D721Med (cell line): Measurements from ENCODE around the gene KIAA1614.

ENCODE experiments used
- DNase-seq: peaks from one replicate; pipeline ENCODE4 v3.0.0; 2011; ENCODE audit warnings: low spot score; ENCODE audit not compliant: insufficient read length
- FAIRE-seq: peaks from 2 replicates; lab custom pipeline; 2011; peaks lifted over from hg19 to GRCh38; lab: Jason Lieb, UNC
- TF ChIP-seq, protein P1 (sequence below): IDR thresholded peaks from 2 replicates; pipeline ENCODE4 v1.5.1; 2012; ENCODE audit warnings: mild to moderate bottlenecking, control low read depth; ENCODE audit not compliant: insufficient read depth; ENCODE audit errors: missing control alignments

Gene KIAA1614

GRCh38 chr1:180945551-180945950 is 32.9 kb downstream of the KIAA1614 start:
- TF ChIP-seq, protein P1, sequence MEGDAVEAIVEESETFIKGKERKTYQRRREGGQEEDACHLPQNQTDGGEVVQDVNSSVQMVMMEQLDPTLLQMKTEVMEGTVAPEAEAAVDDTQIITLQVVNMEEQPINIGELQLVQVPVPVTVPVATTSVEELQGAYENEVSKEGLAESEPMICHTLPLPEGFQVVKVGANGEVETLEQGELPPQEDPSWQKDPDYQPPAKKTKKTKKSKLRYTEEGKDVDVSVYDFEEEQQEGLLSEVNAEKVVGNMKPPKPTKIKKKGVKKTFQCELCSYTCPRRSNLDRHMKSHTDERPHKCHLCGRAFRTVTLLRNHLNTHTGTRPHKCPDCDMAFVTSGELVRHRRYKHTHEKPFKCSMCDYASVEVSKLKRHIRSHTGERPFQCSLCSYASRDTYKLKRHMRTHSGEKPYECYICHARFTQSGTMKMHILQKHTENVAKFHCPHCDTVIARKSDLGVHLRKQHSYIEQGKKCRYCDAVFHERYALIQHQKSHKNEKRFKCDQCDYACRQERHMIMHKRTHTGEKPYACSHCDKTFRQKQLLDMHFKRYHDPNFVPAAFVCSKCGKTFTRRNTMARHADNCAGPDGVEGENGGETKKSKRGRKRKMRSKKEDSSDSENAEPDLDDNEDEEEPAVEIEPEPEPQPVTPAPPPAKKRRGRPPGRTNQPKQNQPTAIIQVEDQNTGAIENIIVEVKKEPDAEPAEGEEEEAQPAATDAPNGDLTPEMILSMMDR: no peak
- FAIRE-seq (no peak), DNase-seq (no peak)

GRCh38 chr1:180946056-180946455 is 33.4 kb downstream of the KIAA1614 start:
- FAIRE-seq (no peak), DNase-seq (no peak)
- TF ChIP-seq, protein P1: no peak

GRCh38 chr1:180946541-180947498 is 34.1 kb downstream of the KIAA1614 start:
- FAIRE-seq (no peak), DNase-seq (no peak)
- TF ChIP-seq, protein P1: peak; percentile 20

DNA sequence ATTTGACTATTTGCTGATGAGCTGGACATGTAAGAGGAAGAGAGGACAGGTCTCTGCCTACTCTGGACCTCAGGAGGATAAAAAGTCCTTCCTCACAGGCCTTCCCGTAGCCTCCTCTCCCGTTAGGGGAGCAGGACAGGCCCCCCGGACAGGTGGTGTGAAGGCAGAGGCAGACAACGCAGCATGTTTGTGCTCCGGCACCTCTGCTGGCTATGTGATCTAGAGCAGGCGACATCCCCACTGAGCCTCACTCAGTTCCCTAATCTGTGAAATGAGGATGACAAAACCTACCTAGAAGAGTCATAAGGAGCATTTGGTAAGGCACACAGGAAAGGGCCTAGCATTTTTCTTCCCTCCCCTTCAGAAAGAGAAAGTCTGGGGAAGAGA is 34.8 kb downstream of the KIAA1614 start:
- TF ChIP-seq, protein P1: no peak
- DNase-seq: no peak
- no peak for FAIRE-seq

DNA sequence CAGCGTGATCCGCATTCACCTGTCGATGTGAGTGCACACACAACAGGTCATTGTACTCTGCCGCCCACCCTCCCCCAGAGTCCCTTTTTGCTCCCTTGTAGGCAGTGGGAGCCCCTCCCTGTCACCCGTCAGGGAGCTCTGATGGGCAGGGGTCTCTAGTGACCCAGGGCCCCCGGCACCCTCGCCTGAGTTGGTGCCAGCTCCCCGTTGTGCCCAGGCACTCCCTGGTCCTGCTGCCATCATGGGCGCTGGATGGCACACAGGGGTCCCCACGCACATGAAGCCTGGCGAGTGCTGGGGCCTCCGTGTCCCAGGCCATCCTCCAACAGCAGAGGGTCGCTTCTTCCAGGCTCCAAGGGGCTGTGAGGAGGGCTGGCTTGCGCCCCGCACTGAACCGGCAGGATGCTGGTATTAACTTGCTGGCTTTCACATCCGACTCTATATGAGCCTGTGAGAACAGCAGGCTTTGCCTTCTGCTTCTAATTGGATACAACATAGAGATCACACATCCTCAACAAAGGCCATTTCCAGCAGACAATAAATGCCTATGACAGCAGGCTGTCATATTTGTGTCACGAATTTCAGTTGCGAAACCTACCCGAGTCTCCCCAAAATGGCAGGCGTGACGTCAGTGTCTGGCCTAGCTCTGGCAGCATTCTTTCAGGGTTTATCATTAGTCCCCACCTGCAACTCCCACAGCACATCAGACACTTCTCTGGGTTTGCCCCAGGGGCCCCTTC is 35.4 kb downstream of the KIAA1614 start:
- TF ChIP-seq, protein P1: no peak
- DNase-seq: no peak
- no peak for FAIRE-seq

- FAIRE-seq: no peak
- TF ChIP-seq, protein P1: no peak
Measured at GRCh38 chr1:180948641-180949615, 36.2 kb downstream of the KIAA1614 start.

More at GRCh38 chr1:180948641-180949615, 36.2 kb downstream of the KIAA1614 start:
- no peak for DNase-seq
